ENCODE data around the gene SCNN1A. TPM values are rescaled to one million over a fixed set of nuclear protein-coding genes. Genes with fewer than 3 reads are reported as not detected.

Gene SCNN1A
- total and polyA plus RNA-seq, 4 donors: 86.6 to 312 (median 125) TPM

- Histone ChIP-seq H3K27me3 (ENCODE audit: control insufficient read depth in 3 of 3, insufficient read depth in 3 of 3, low read length in 2 of 3) (no peaks in the 10 kb centered on the region), H3K27ac (ENCODE audit: low read depth in 1 of 2, low read length in 1 of 2) (peak overlapping the region in 1 of 2 donors; percentile 91), H3K4me1 (ENCODE audit: control insufficient read depth in 5 of 5, insufficient read depth in 5 of 5, low read length in 5 of 5) (peaks cover 0 to 15% (median 7%) of the 10 kb centered on the region in 5 donors), H3K36me3 (ENCODE audit: control insufficient read depth in 4 of 4, insufficient read depth in 4 of 4, low read length in 4 of 4) (peaks cover 0 to 2% (median 0%) of the 10 kb centered on the region in 4 donors), H3K9me3 (ENCODE audit: control insufficient read depth in 4 of 4, insufficient read depth in 3 of 4, low read length in 3 of 4) (no peaks in the 10 kb centered on the region), H3K4me3 (no peak overlapping the region), H3K9ac (ENCODE audit: insufficient read depth in 1 of 2, low read length in 2 of 2) (no peak overlapping the region)
- 51 to 73% methylated on average over 14 of the region's 14 CpGs for WGBS, 2 donors
- DNase-seq: no peak
- no peak for TF ChIP-seq CTCF (IDR thresholded peaks at IDR 0.05; ENCODE audit: control extremely low read depth, extremely low read depth)
- ATAC-seq (ENCODE audit: insufficient read depth, low FRiP score): no peak
Observed at GRCh38 chr12:6361834-6362233, 13.5 kb downstream of the SCNN1A start.

GRCh38 chr12:6360578-6361490 lies 14.5 kb downstream of the SCNN1A start:
- H3K9me3 ChIP-seq (ENCODE audit: control insufficient read depth in 4 of 4, insufficient read depth in 3 of 4, low read length in 3 of 4): no peaks in the 10 kb centered on the region
- no peak overlapping the region for H3K4me3 ChIP-seq
- H3K9ac ChIP-seq (ENCODE audit: insufficient read depth in 1 of 2, low read length in 2 of 2): no peak overlapping the region
- TF ChIP-seq CTCF (IDR thresholded peaks at IDR 0.05; ENCODE audit: control extremely low read depth, extremely low read depth): no peak
- no peaks in the 10 kb centered on the region for H3K27me3 ChIP-seq (ENCODE audit: control insufficient read depth in 3 of 3, insufficient read depth in 3 of 3, low read length in 2 of 3)
- ATAC-seq (ENCODE audit: insufficient read depth, low FRiP score): no peak
- H3K36me3 ChIP-seq (ENCODE audit: control insufficient read depth in 4 of 4, insufficient read depth in 4 of 4, low read length in 4 of 4): peaks cover 0 to 6% (median 0%) of the 10 kb centered on the region in 4 donors
- peak in 2 of 3 donors; percentile 68 to 77 for DNase-seq
- 61 to 72% methylated on average over 11 of the region's 11 CpGs for WGBS, 2 donors
- peak overlapping the region in 1 of 2 donors; percentile 91 for H3K27ac ChIP-seq (ENCODE audit: low read depth in 1 of 2, low read length in 1 of 2)
- H3K4me1 ChIP-seq (ENCODE audit: control insufficient read depth in 5 of 5, insufficient read depth in 5 of 5, low read length in 5 of 5): peaks cover 0 to 15% (median 7%) of the 10 kb centered on the region in 5 donors

GRCh38 chr12:6360080-6360571 lies 15.2 kb downstream of the SCNN1A start:
- ATAC-seq (ENCODE audit: insufficient read depth, low FRiP score): no peak
- Histone ChIP-seq H3K4me3 (no peak overlapping the region), H3K27ac (ENCODE audit: low read depth in 1 of 2, low read length in 1 of 2) (peak overlapping the region in 1 of 2 donors; percentile 64), H3K9ac (ENCODE audit: insufficient read depth in 1 of 2, low read length in 2 of 2) (no peak overlapping the region), H3K4me1 (ENCODE audit: control insufficient read depth in 5 of 5, insufficient read depth in 5 of 5, low read length in 5 of 5) (peaks cover 0 to 15% (median 7%) of the 10 kb centered on the region in 5 donors), H3K36me3 (ENCODE audit: control insufficient read depth in 4 of 4, insufficient read depth in 4 of 4, low read length in 4 of 4) (peaks cover 0 to 6% (median 0%) of the 10 kb centered on the region in 4 donors), H3K27me3 (ENCODE audit: control insufficient read depth in 3 of 3, insufficient read depth in 3 of 3, low read length in 2 of 3) (no peaks in the 10 kb centered on the region), H3K9me3 (ENCODE audit: control insufficient read depth in 4 of 4, insufficient read depth in 3 of 4, low read length in 3 of 4) (no peaks in the 10 kb centered on the region)
- DNase-seq: no peak
- WGBS, 2 donors: 79 to 84% methylated on average over 7 of the region's 7 CpGs
- no peak for TF ChIP-seq CTCF (IDR thresholded peaks at IDR 0.05; ENCODE audit: control extremely low read depth, extremely low read depth)

All from lung (tissue), 12 donors.